Ectodermal cell (in vitro differentiated cells): ENCODE measurements around the gene ZBTB7C.

Experiments
- H3K27ac ChIP-seq: 2 replicates; pipeline ENCODE4 v1.7.0; 2013; ENCODE audit warnings: mild to moderate bottlenecking, low read depth, low read length; ENCODE audit not compliant: insufficient read depth, poor library complexity, severe bottlenecking
- H3K27me3 ChIP-seq: 2 replicates; pipeline ENCODE4 v1.7.0; 2013; ENCODE audit warnings: mild to moderate bottlenecking, low read length; ENCODE audit not compliant: insufficient read depth, control insufficient read depth, poor library complexity, severe bottlenecking
- H3K36me3 ChIP-seq: one replicate; pipeline ENCODE4 v1.7.0; 2013; ENCODE audit warnings: low read length; ENCODE audit not compliant: control insufficient read depth, insufficient read depth
- H3K4me1 ChIP-seq: one replicate; pipeline ENCODE4 v1.7.0; 2013; ENCODE audit warnings: low read length; ENCODE audit not compliant: control insufficient read depth, insufficient read depth
- H3K4me3 ChIP-seq: 2 replicates; pipeline ENCODE4 v1.7.0; 2013; ENCODE audit warnings: low read depth, low read length, control low read depth; ENCODE audit not compliant: insufficient read depth
- H3K9me3 ChIP-seq: 2 replicates; pipeline ENCODE4 v1.7.0; 2013; ENCODE audit warnings: mild to moderate bottlenecking, low read length, moderate library complexity; ENCODE audit not compliant: control insufficient read depth
- WGBS, 2 experiments: methylation state at CpG; one replicate each; pipeline ENCODE4 v1.1.7; 2013; ENCODE audit warnings: missing lambda C conversion rate in 2 of 2; 5-methylcytosine and 5-hydroxymethylcytosine counted together

ZBTB7C gene

GRCh38 chr18:48356151-48356745 lies 52.9 kb downstream of the ZBTB7C start:
- no peak overlapping the region for H3K27ac ChIP-seq
- peaks cover 3% of the 10 kb centered on the region for H3K4me1 ChIP-seq
- WGBS, 2 experiments = 93 to 94% methylated on average over 7 of the region's 7 CpGs
- H3K9me3 ChIP-seq = no peaks in the 10 kb centered on the region
- no peaks in the 10 kb centered on the region for H3K36me3 ChIP-seq
- no peaks in the 10 kb centered on the region for H3K27me3 ChIP-seq
- no peak overlapping the region for H3K4me3 ChIP-seq

GRCh38 chr18:48355276-48356115 lies 53.7 kb downstream of the ZBTB7C start:
- WGBS, 2 experiments = 88 to 89% methylated on average over 15 of the region's 15 CpGs
- Histone ChIP-seq H3K4me1 (peaks cover 3% of the 10 kb centered on the region), H3K9me3 (no peaks in the 10 kb centered on the region), H3K36me3 (no peaks in the 10 kb centered on the region), H3K27ac (no peak overlapping the region), H3K4me3 (no peak overlapping the region), H3K27me3 (no peaks in the 10 kb centered on the region)

GRCh38 chr18:48354746-48355260 lies 54.4 kb downstream of the ZBTB7C start:
- WGBS, 2 experiments = 90 to 92% methylated on average over 4 of the region's 4 CpGs
- no peak overlapping the region for H3K27ac ChIP-seq

GRCh38 chr18:48352051-48352755 lies 57.0 kb downstream of the ZBTB7C start:
- H3K4me1 ChIP-seq = peaks cover 3% of the 10 kb centered on the region
- no peaks in the 10 kb centered on the region for H3K27me3 ChIP-seq
- H3K36me3 ChIP-seq = no peaks in the 10 kb centered on the region
- no peaks in the 10 kb centered on the region for H3K9me3 ChIP-seq
- 91 to 93% methylated on average over 4 of the region's 4 CpGs for WGBS, 2 experiments
- H3K27ac ChIP-seq = no peak overlapping the region
- no peak overlapping the region for H3K4me3 ChIP-seq

More at GRCh38 chr18:48354746-48355260, 54.4 kb downstream of the ZBTB7C start:
- peaks cover 3% of the 10 kb centered on the region for H3K4me1 ChIP-seq
- H3K4me3 ChIP-seq = no peak overlapping the region
- no peaks in the 10 kb centered on the region for H3K27me3 ChIP-seq
- H3K36me3 ChIP-seq = no peaks in the 10 kb centered on the region
- no peaks in the 10 kb centered on the region for H3K9me3 ChIP-seq

- no peaks in the 10 kb centered on the region for H3K9me3 ChIP-seq
- H3K4me1 ChIP-seq = peaks cover 3% of the 10 kb centered on the region
- no peaks in the 10 kb centered on the region for H3K36me3 ChIP-seq
- H3K4me3 ChIP-seq = no peak overlapping the region
- 81 to 82% methylated on average over 12 of the region's 12 CpGs for WGBS, 2 experiments
- H3K27ac ChIP-seq = no peak overlapping the region
- no peaks in the 10 kb centered on the region for H3K27me3 ChIP-seq
Measured at GRCh38 chr18:48351216-48352050, 57.8 kb downstream of the ZBTB7C start.

GRCh38 chr18:48348739-48349138 lies 60.4 kb downstream of the ZBTB7C start:
- H3K9me3 ChIP-seq = no peaks in the 10 kb centered on the region
- H3K27ac ChIP-seq = no peak overlapping the region
- H3K4me1 ChIP-seq = no peaks in the 10 kb centered on the region
- H3K27me3 ChIP-seq = no peaks in the 10 kb centered on the region
- H3K4me3 ChIP-seq = no peak overlapping the region
- no peaks in the 10 kb centered on the region for H3K36me3 ChIP-seq
- 88 to 89% methylated on average over 2 of the region's 2 CpGs for WGBS, 2 experiments

- 95 to 97% methylated on average over 3 of the region's 3 CpGs for WGBS, 2 experiments
- Histone ChIP-seq H3K36me3 (no peaks in the 10 kb centered on the region), H3K27me3 (no peaks in the 10 kb centered on the region), H3K4me1 (no peaks in the 10 kb centered on the region), H3K9me3 (no peaks in the 10 kb centered on the region), H3K4me3 (no peak overlapping the region), H3K27ac (no peak overlapping the region)
Measured at GRCh38 chr18:48347756-48348326, 61.3 kb downstream of the ZBTB7C start.

GRCh38 chr18:48345596-48345995 lies 63.6 kb downstream of the ZBTB7C start:
- H3K36me3 ChIP-seq = no peaks in the 10 kb centered on the region
- H3K27me3 ChIP-seq = no peaks in the 10 kb centered on the region
- H3K9me3 ChIP-seq = no peaks in the 10 kb centered on the region
- no peak overlapping the region for H3K27ac ChIP-seq
- WGBS, 2 experiments = 70 to 71% methylated on average over 2 of the region's 2 CpGs
- peaks cover 10% of the 10 kb centered on the region for H3K4me1 ChIP-seq
- no peak overlapping the region for H3K4me3 ChIP-seq

- peaks cover 11% of the 10 kb centered on the region for H3K4me1 ChIP-seq
- no peaks in the 10 kb centered on the region for H3K9me3 ChIP-seq
- no peaks in the 10 kb centered on the region for H3K27me3 ChIP-seq
- H3K27ac ChIP-seq = no peak overlapping the region
- WGBS, 2 experiments = 83 to 90% methylated on average over 4 to 6 of the region's 6 CpGs
- no peak overlapping the region for H3K4me3 ChIP-seq
- no peaks in the 10 kb centered on the region for H3K36me3 ChIP-seq
Measured at GRCh38 chr18:48342581-48342980, 66.6 kb downstream of the ZBTB7C start.
